Mesothelial cell of epicardium (in vitro differentiated cells): Measurements from ENCODE around the gene MMP23B. TPM values are rescaled to one million over a fixed set of nuclear protein-coding genes. Genes with fewer than 3 reads are reported as not detected.

Experiments
- DNase-seq, 2 experiments: peaks; one replicate each; pipeline ENCODE4 v3.0.0; 2021; ENCODE audit warnings: low spot score in 2 of 2; ENCODE audit not compliant: unreplicated experiment in 2 of 2
- H3K27ac Mint-ChIP-seq: 2 replicates; pipeline ENCODE4 v1.8.0; 2021; ENCODE audit warnings: mixed read lengths
- H3K27me3 Mint-ChIP-seq: 2 replicates; pipeline ENCODE4 v1.8.0; 2021; ENCODE audit warnings: low read depth, mixed read lengths
- H3K36me3 Mint-ChIP-seq: 2 replicates; pipeline ENCODE4 v1.8.0; 2021; ENCODE audit warnings: mixed read lengths
- H3K4me1 Mint-ChIP-seq: 2 replicates; pipeline ENCODE4 v1.8.0; 2021; ENCODE audit warnings: mixed read lengths
- H3K4me3 Mint-ChIP-seq: 2 replicates; pipeline ENCODE4 v1.8.0; 2021; ENCODE audit warnings: mild to moderate bottlenecking, moderate library complexity, mixed read lengths
- H3K9me3 Mint-ChIP-seq: 2 replicates; pipeline ENCODE4 v1.8.0; 2021; ENCODE audit warnings: mixed read lengths
- CTCF ChIP-seq: fragments of 200-600 bp; sonication (generic); IDR thresholded peaks from one replicate; pipeline ENCODE4 v1.5.0; 2021; ENCODE audit warnings: antibody characterized with exemption; ENCODE audit not compliant: unreplicated experiment
- total RNA-seq: library from RNA; stranded (reverse); gene quantifications from 3 replicates; pipeline ENCODE4 v1.2.1, GENCODE V29; 2021

The MMP23B gene
- total RNA-seq, 1 donor from 2014 or later, result 63.8 TPM

- Mint-ChIP-seq H3K4me3 (peak overlapping the region; percentile 71), H3K27ac (no peak overlapping the region), H3K4me1 (peaks cover 7% of the 10 kb centered on the region), H3K36me3 (no peaks in the 10 kb centered on the region), H3K9me3 (no peaks in the 10 kb centered on the region), H3K27me3 (peaks cover 55% of the 10 kb centered on the region)
- no peak for TF ChIP-seq CTCF
- DNase-seq, result no peak
Measured at GRCh38 chr1:1598720-1599029, 33.3 kb upstream of the MMP23B start.

- no peak for TF ChIP-seq CTCF
- peaks cover 7% of the 10 kb centered on the region for H3K4me1 Mint-ChIP-seq
- no peak for DNase-seq
- H3K36me3 Mint-ChIP-seq, result no peaks in the 10 kb centered on the region
- H3K4me3 Mint-ChIP-seq, result peak overlapping the region; percentile 71
- H3K27ac Mint-ChIP-seq, result no peak overlapping the region
- no peaks in the 10 kb centered on the region for H3K9me3 Mint-ChIP-seq
- H3K27me3 Mint-ChIP-seq, result peaks cover 55% of the 10 kb centered on the region
Measured at GRCh38 chr1:1599030-1599934, 32.7 kb upstream of the MMP23B start.

- H3K4me1 Mint-ChIP-seq, result peaks cover 7% of the 10 kb centered on the region
- H3K36me3 Mint-ChIP-seq, result no peaks in the 10 kb centered on the region
- no peak within 1 kb of the TSS for H3K27ac Mint-ChIP-seq
- TF ChIP-seq CTCF, result no peak
- peaks cover 60% of the 10 kb centered on the region for H3K27me3 Mint-ChIP-seq
- DNase-seq, result no peak
- no peaks in the 10 kb centered on the region for H3K9me3 Mint-ChIP-seq
- H3K4me3 Mint-ChIP-seq, result peak within 1 kb of the TSS; percentile 71
Measured at GRCh38 chr1:1599935-1600860, 31.8 kb upstream of the MMP23B start, which contains the start of gene FNDC10. TSS of gene FNDC10 (minus strand) at chr1:1600135. CDS start at chr1:1600015, 120 bp downstream.

GRCh38 chr1:1600861-1601563, 31.0 kb upstream of the MMP23B start:
- DNase-seq, result no peak
- no peak for TF ChIP-seq CTCF
- Mint-ChIP-seq H3K4me1 (peaks cover 7% of the 10 kb centered on the region), H3K9me3 (no peaks in the 10 kb centered on the region), H3K27me3 (peaks cover 60% of the 10 kb centered on the region), H3K4me3 (peak overlapping the region; percentile 60), H3K27ac (no peak overlapping the region), H3K36me3 (no peaks in the 10 kb centered on the region)

GRCh38 chr1:1601564-1602303, 30.2 kb upstream of the MMP23B start:
- H3K27me3 Mint-ChIP-seq, result peaks cover 60% of the 10 kb centered on the region
- H3K9me3 Mint-ChIP-seq, result no peaks in the 10 kb centered on the region
- H3K27ac Mint-ChIP-seq, result no peak overlapping the region
- no peak for TF ChIP-seq CTCF
- no peak overlapping the region for H3K4me3 Mint-ChIP-seq
- no peak for DNase-seq
- H3K36me3 Mint-ChIP-seq, result no peaks in the 10 kb centered on the region
- peaks cover 7% of the 10 kb centered on the region for H3K4me1 Mint-ChIP-seq
